GM12878 (cell line): Measurements from ENCODE around the gene RIOX2.

Experiments
- CBX5 ChIP-seq: sonication (generic); IDR thresholded peaks from 2 replicates; pipeline ENCODE4 v1.6.1; 2016; ENCODE audit warnings: low read depth, moderate library complexity, mild to moderate bottlenecking, inconsistent platforms
- CTCF ChIP-seq, 3 experiments: IDR thresholded peaks in 2 of 3; conservative IDR thresholded peaks in 1 of 3; 2 replicates each; pipeline ENCODE4 v1.5.1; 2011; ENCODE audit warnings: low read depth in 3 of 3, low read length in 3 of 3, mild to moderate bottlenecking in 3 of 3, control low read depth in 2 of 3, moderate library complexity in 2 of 3, inconsistent platforms in 1 of 3, mixed read lengths in 1 of 3; ENCODE audit not compliant: control insufficient read depth in 2 of 3, insufficient read depth in 1 of 3; ENCODE audit errors: extremely low read depth in 1 of 3
- RFX5 ChIP-seq: IDR thresholded peaks from 2 replicates; pipeline ENCODE4 v1.6.1; 2011; ENCODE audit warnings: low read depth, low read length, improper control_type of control experiment
- ZNF622 ChIP-seq: fragments of 450-650 bp; IDR thresholded peaks from 2 replicates; pipeline ENCODE4 v1.6.1; 2017; ENCODE audit warnings: mild to moderate bottlenecking, inconsistent platforms

- TF ChIP-seq RFX5 (no peak), CBX5 (no peak), CTCF (IDR thresholded peaks at IDR 0.05 in 2 of 3, conservative IDR thresholded peaks at IDR 0.05 in 1 of 3; ENCODE audit: control insufficient read depth in 2 of 3, extremely low read depth in 1 of 3, insufficient read depth in 1 of 3, low read depth in 3 of 3, low read length in 3 of 3) (no peak), ZNF622 (no peak)
These were observed 32.8 kb downstream of the RIOX2 start for GRCh38 chr3:97939401-97939800.
